HG02798 (cell line): Measurements from ENCODE around the gene ENO2.

Experiments
- ATAC-seq: cut with Tn5 transposase; IDR thresholded peaks from one replicate; pipeline ENCODE4 v1.9.1; 2021; ENCODE audit warnings: mild to moderate bottlenecking; ENCODE audit not compliant: unreplicated experiment, poor library complexity

The ENO2 gene

GRCh38 chr12:6928703-6929407 is 14.5 kb downstream of the ENO2 start:
- no peak for ATAC-seq

GRCh38 chr12:6929466-6930452 is 15.4 kb downstream of the ENO2 start:
- no peak for ATAC-seq

GRCh38 chr12:6932766-6933165 is 18.4 kb downstream of the ENO2 start:
- ATAC-seq: no peak

- no peak for ATAC-seq
These were observed 19.7 kb downstream of the ENO2 start for GRCh38 chr12:6934110-6934509.

- ATAC-seq: no peak
These were observed 21.2 kb downstream of the ENO2 start for GRCh38 chr12:6935371-6936193.

GRCh38 chr12:6936194-6936635 is 21.8 kb downstream of the ENO2 start:
- no peak for ATAC-seq

GRCh38 chr12:6936636-6937480 is 22.5 kb downstream of the ENO2 start:
- ATAC-seq: peak; percentile 4

GRCh38 chr12:6937481-6938352 is 23.3 kb downstream of the ENO2 start:
- peak; percentile 93 for ATAC-seq

- no peak for ATAC-seq
These were observed 24.2 kb downstream of the ENO2 start for GRCh38 chr12:6938353-6939190.

- no peak for ATAC-seq
These were observed 24.8 kb downstream of the ENO2 start for GRCh38 chr12:6939191-6939540.

GRCh38 chr12:6941267-6941666 is 26.9 kb downstream of the ENO2 start:
- ATAC-seq: no peak

GRCh38 chr12:6941782-6942181 is 27.4 kb downstream of the ENO2 start:
- ATAC-seq: no peak

- ATAC-seq: no peak
These were observed 27.9 kb downstream of the ENO2 start for GRCh38 chr12:6942331-6942665.

GRCh38 chr12:6943389-6943721 is 29.0 kb downstream of the ENO2 start:
- peak; percentile 30 for ATAC-seq

GRCh38 chr12:6943722-6944380 is 29.5 kb downstream of the ENO2 start, which contains the start of the genes C12orf57 and RNU7-1:
TSS of gene C12orf57 (plus strand) at chr12:6944022. CDS start at chr12:6944122, 100 bp downstream.
TSS of gene RNU7-1 (plus strand) at chr12:6943816.
- peak; percentile 44 for ATAC-seq

- ATAC-seq: peak; percentile 46
These were observed 30.2 kb downstream of the ENO2 start for GRCh38 chr12:6944381-6945186.

GRCh38 chr12:6945613-6946012 is 31.2 kb downstream of the ENO2 start:
- no peak for ATAC-seq
